Measurements from ENCODE around the gene GALNT17. TPM values are rescaled to one million over a fixed set of nuclear protein-coding genes. Genes with fewer than 3 reads are reported as not detected.

GALNT17 gene
- total and polyA plus RNA-seq, 2 experiments from 2014 or later, result 11.1 to 65.6 TPM

DNA sequence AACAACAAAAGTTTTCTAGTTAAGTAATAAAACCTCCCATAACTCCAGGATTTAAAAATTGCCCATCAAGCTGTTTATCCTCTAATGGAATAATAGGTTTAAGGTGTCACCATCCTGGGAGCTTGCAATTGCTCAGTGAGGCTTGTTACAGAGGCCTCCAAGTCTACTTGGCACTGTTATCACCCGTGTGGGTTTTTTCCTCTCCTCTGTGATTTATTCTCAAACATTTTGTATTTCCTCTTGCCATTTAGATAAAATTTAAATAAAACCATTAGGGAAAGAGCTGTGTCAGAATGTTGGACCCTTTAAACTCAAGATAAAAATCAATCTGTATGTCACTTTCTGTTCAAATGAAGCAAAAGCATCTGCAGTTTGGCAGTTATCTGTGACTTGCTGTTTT, 202.6 kb downstream of the GALNT17 start (continued):
- TF ChIP-seq, protein P1, sequence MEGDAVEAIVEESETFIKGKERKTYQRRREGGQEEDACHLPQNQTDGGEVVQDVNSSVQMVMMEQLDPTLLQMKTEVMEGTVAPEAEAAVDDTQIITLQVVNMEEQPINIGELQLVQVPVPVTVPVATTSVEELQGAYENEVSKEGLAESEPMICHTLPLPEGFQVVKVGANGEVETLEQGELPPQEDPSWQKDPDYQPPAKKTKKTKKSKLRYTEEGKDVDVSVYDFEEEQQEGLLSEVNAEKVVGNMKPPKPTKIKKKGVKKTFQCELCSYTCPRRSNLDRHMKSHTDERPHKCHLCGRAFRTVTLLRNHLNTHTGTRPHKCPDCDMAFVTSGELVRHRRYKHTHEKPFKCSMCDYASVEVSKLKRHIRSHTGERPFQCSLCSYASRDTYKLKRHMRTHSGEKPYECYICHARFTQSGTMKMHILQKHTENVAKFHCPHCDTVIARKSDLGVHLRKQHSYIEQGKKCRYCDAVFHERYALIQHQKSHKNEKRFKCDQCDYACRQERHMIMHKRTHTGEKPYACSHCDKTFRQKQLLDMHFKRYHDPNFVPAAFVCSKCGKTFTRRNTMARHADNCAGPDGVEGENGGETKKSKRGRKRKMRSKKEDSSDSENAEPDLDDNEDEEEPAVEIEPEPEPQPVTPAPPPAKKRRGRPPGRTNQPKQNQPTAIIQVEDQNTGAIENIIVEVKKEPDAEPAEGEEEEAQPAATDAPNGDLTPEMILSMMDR (conservative IDR thresholded peaks at IDR 0.05; ENCODE audit: low read depth in 2 of 2), result no peak
- TF ChIP-seq CREB1 (CRISPR knock-in tag; IDR thresholded peaks at IDR 0.05; ENCODE audit: low read depth), result no peak

DNA sequence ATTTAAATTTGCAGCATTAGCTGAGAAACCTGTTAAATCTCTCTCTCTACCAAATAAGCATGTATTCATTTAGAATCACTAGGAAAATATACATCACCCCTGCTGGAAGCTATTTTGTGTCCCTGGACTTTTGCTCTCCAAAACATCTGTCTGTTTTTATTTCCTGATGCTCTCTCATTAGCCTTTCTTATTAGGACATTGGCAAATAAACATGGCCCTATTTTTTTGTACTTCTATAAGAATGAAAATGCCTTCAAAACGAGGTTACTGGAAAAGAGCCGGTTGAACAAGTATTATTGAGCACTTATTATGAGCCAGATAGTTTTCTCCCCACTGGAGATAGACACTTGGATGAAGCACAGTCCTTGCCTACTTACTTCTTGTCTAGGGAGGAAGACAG, 206.9 kb downstream of the GALNT17 start:
- Mint-ChIP-seq H3K4me3 (no peak overlapping the region), H3K27ac (no peak overlapping the region), H3K4me1 (peaks cover 15% of the 10 kb centered on the region), H3K36me3 (ENCODE audit: low read depth) (peaks cover 52% of the 10 kb centered on the region), H3K9me3 (peaks cover 20% of the 10 kb centered on the region), H3K27me3 (ENCODE audit: insufficient read depth, low read depth, poor library complexity) (peaks cover 2% of the 10 kb centered on the region)
- Histone ChIP-seq H3K4me2 (no peak overlapping the region), H4K20me1 (replicated peaks; ENCODE audit: insufficient read depth) (no peaks in the 10 kb centered on the region; the same call in 1 of the 2 replicates), H3K4me3 (no peak overlapping the region), H3K79me2 (replicated peaks; ENCODE audit: insufficient read depth) (peaks cover 54% of the 10 kb centered on the region), H3K27ac (ENCODE audit: low read depth) (no peak overlapping the region), H3K9me2 (ENCODE audit: insufficient read depth) (no peaks in the 10 kb centered on the region), H3K36me3 (ENCODE audit: insufficient read depth) (peaks cover 12% of the 10 kb centered on the region; the same call in 1 of the 2 replicates), H2AFZ (no peak overlapping the region), H3K27me3 (ENCODE audit: insufficient read depth) (no peaks in the 10 kb centered on the region), H3K4me1 (ENCODE audit: insufficient read depth) (peaks cover 16% of the 10 kb centered on the region), H3F3A (replicated peaks; ENCODE audit: low read depth) (no peaks in the 10 kb centered on the region)
- ATAC-seq (no peak), DNase-seq (ENCODE audit: low spot score) (no peak)
- TF ChIP-seq STAT1 (IDR thresholded peaks at IDR 0.05; ENCODE audit: unreplicated experiment) (no peak), POLR2AphosphoS5 (IDR thresholded peaks at IDR 0.05; ENCODE audit: low read depth) (no peak), CREB1 (CRISPR knock-in tag; IDR thresholded peaks at IDR 0.05; ENCODE audit: low read depth) (no peak), EZH2phosphoT487 (IDR thresholded peaks at IDR 0.05; ENCODE audit: unreplicated experiment) (no peak), NANOG (IDR thresholded peaks at IDR 0.05; ENCODE audit: borderline replicate concordance) (no peak), ZNF114 (CRISPR knock-in tag; IDR thresholded peaks at IDR 0.05) (no peak), JUNB (IDR thresholded peaks at IDR 0.05; ENCODE audit: unreplicated experiment) (no peak), ZNF331 (CRISPR knock-in tag; IDR thresholded peaks at IDR 0.05; ENCODE audit: low read depth) (no peak), EZH2 (IDR thresholded peaks at IDR 0.05; ENCODE audit: low read depth, unreplicated experiment) (no peak)
- TF ChIP-seq, protein P2, sequence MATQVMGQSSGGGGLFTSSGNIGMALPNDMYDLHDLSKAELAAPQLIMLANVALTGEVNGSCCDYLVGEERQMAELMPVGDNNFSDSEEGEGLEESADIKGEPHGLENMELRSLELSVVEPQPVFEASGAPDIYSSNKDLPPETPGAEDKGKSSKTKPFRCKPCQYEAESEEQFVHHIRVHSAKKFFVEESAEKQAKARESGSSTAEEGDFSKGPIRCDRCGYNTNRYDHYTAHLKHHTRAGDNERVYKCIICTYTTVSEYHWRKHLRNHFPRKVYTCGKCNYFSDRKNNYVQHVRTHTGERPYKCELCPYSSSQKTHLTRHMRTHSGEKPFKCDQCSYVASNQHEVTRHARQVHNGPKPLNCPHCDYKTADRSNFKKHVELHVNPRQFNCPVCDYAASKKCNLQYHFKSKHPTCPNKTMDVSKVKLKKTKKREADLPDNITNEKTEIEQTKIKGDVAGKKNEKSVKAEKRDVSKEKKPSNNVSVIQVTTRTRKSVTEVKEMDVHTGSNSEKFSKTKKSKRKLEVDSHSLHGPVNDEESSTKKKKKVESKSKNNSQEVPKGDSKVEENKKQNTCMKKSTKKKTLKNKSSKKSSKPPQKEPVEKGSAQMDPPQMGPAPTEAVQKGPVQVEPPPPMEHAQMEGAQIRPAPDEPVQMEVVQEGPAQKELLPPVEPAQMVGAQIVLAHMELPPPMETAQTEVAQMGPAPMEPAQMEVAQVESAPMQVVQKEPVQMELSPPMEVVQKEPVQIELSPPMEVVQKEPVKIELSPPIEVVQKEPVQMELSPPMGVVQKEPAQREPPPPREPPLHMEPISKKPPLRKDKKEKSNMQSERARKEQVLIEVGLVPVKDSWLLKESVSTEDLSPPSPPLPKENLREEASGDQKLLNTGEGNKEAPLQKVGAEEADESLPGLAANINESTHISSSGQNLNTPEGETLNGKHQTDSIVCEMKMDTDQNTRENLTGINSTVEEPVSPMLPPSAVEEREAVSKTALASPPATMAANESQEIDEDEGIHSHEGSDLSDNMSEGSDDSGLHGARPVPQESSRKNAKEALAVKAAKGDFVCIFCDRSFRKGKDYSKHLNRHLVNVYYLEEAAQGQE (IDR thresholded peaks at IDR 0.05; ENCODE audit: unreplicated experiment), result no peak
- TF ChIP-seq, protein P1 (conservative IDR thresholded peaks at IDR 0.05; ENCODE audit: low read depth in 2 of 2), result no peak
- TF ChIP-seq, protein P3, sequence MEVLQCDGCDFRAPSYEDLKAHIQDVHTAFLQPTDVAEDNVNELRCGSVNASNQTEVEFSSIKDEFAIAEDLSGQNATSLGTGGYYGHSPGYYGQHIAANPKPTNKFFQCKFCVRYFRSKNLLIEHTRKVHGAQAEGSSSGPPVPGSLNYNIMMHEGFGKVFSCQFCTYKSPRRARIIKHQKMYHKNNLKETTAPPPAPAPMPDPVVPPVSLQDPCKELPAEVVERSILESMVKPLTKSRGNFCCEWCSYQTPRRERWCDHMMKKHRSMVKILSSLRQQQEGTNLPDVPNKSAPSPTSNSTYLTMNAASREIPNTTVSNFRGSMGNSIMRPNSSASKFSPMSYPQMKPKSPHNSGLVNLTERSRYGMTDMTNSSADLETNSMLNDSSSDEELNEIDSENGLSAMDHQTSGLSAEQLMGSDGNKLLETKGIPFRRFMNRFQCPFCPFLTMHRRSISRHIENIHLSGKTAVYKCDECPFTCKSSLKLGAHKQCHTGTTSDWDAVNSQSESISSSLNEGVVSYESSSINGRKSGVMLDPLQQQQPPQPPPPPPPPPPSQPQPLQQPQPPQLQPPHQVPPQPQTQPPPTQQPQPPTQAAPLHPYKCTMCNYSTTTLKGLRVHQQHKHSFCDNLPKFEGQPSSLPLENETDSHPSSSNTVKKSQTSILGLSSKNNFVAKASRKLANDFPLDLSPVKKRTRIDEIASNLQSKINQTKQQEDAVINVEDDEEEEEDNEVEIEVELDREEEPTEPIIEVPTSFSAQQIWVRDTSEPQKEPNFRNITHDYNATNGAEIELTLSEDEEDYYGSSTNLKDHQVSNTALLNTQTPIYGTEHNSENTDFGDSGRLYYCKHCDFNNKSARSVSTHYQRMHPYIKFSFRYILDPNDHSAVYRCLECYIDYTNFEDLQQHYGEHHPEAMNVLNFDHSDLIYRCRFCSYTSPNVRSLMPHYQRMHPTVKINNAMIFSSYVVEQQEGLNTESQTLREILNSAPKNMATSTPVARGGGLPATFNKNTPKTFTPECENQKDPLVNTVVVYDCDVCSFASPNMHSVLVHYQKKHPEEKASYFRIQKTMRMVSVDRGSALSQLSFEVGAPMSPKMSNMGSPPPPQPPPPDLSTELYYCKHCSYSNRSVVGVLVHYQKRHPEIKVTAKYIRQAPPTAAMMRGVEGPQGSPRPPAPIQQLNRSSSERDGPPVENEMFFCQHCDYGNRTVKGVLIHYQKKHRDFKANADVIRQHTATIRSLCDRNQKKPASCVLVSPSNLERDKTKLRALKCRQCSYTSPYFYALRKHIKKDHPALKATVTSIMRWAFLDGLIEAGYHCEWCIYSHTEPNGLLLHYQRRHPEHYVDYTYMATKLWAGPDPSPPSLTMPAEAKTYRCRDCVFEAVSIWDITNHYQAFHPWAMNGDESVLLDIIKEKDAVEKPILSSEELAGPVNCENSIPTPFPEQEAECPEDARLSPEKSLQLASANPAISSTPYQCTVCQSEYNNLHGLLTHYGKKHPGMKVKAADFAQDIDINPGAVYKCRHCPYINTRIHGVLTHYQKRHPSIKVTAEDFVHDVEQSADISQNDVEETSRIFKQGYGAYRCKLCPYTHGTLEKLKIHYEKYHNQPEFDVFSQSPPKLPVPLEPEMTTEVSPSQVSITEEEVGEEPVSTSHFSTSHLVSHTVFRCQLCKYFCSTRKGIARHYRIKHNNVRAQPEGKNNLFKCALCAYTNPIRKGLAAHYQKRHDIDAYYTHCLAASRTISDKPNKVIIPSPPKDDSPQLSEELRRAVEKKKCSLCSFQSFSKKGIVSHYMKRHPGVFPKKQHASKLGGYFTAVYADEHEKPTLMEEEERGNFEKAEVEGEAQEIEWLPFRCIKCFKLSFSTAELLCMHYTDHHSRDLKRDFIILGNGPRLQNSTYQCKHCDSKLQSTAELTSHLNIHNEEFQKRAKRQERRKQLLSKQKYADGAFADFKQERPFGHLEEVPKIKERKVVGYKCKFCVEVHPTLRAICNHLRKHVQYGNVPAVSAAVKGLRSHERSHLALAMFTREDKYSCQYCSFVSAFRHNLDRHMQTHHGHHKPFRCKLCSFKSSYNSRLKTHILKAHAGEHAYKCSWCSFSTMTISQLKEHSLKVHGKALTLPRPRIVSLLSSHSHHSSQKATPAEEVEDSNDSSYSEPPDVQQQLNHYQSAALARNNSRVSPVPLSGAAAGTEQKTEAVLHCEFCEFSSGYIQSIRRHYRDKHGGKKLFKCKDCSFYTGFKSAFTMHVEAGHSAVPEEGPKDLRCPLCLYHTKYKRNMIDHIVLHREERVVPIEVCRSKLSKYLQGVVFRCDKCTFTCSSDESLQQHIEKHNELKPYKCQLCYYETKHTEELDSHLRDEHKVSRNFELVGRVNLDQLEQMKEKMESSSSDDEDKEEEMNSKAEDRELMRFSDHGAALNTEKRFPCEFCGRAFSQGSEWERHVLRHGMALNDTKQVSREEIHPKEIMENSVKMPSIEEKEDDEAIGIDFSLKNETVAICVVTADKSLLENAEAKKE (CRISPR knock-in tag; IDR thresholded peaks at IDR 0.05), result no peak

All from GM23338 (cell line).